B cell (primary cell): Measurements from ENCODE around the gene ZC3H10. TPM values are rescaled to one million over a fixed set of nuclear protein-coding genes. Genes with fewer than 3 reads are reported as not detected.

Experiments
- ATAC-seq: fragments of 200-7000 bp; cut with Tn5 transposase; one replicate; pipeline ENCODE4 v1.10.0; 2021; ENCODE audit warnings: low read depth, mild to moderate bottlenecking, moderate number of reproducible peaks, moderate library complexity
- CTCF ChIA-PET: fragments of 350-600 bp; sonication (Branson Sonifier 250); formaldehyde crosslinking; loops from one replicate; lab custom pipeline; 2021; ENCODE audit warnings: antibody characterized with exemption, inconsistent platforms; lab: Charles Lee
- POLR2A ChIA-PET: fragments of 350-600 bp; sonication (Branson Sonifier 250); formaldehyde crosslinking; loops from one replicate; lab custom pipeline; 2021; ENCODE audit warnings: antibody characterized with exemption; lab: Charles Lee
- DNase-seq: peaks from one replicate; pipeline ENCODE4 v3.0.0; 2013
- H2AFZ ChIP-seq: 2 replicates; pipeline ENCODE4 v1.6.1; 2012; ENCODE audit warnings: mild to moderate bottlenecking, low read depth, low read length; ENCODE audit not compliant: insufficient read depth, poor library complexity, severe bottlenecking
- H3K27ac ChIP-seq, 2 donors: 1 replicate in 1 of 2; 2 replicates in 1 of 2; pipeline ENCODE4 v1.5.1; 2012 to 2013; ENCODE audit warnings: low read length in 2 of 2, mild to moderate bottlenecking in 2 of 2, moderate library complexity in 1 of 2
- H3K27me3 ChIP-seq, 4 experiments: fragments of 200-600 bp in 1 of 4; sonication (generic) in 1 of 4; replicated peaks in 1 of 4; 1 replicate in 2 of 4; 2 replicates in 2 of 4; pipeline versions ENCODE4 v1.6.1 to v1.7.0; 2013 to 2016; ENCODE audit warnings: low read length in 3 of 4, mild to moderate bottlenecking in 2 of 4, mixed read lengths in 1 of 4, moderate library complexity in 1 of 4; ENCODE audit not compliant: insufficient read depth in 4 of 4, control insufficient read depth in 3 of 4; ENCODE audit errors: control extremely low read depth in 1 of 4
- H3K36me3 ChIP-seq, 2 experiments: replicated peaks in 1 of 2; 1 replicate in 1 of 2; 2 replicates in 1 of 2; pipeline versions ENCODE4 v1.6.1 to v1.7.1; 2013; ENCODE audit warnings: low read length in 1 of 2; ENCODE audit not compliant: insufficient read depth in 2 of 2, control insufficient read depth in 1 of 2; ENCODE audit errors: control extremely low read depth in 1 of 2, extremely low read depth in 1 of 2
- H3K4me1 ChIP-seq, 2 donors: fragments of 200-600 bp in 1 of 2; sonication (generic) in 1 of 2; 1 replicate in 1 of 2; 2 replicates in 1 of 2; pipeline versions ENCODE4 v1.5.1 to v1.6.1; 2013 to 2017; ENCODE audit warnings: low read length in 2 of 2; ENCODE audit not compliant: control insufficient read depth in 2 of 2, insufficient read depth in 2 of 2
- H3K4me2 ChIP-seq: replicated peaks from 2 replicates; pipeline ENCODE3; 2012; ENCODE audit warnings: mild to moderate bottlenecking, low read depth, low read length; ENCODE audit not compliant: poor library complexity, severe bottlenecking
- H3K4me3 ChIP-seq, 5 experiments: fragments of 200-600 bp in 1 of 5; sonication (generic) in 1 of 5; 1 replicate in 3 of 5; 2 replicates in 2 of 5; pipeline versions ENCODE4 v1.5.1 to v1.7.0; 2011 to 2016; ENCODE audit warnings: low read length in 4 of 5, mild to moderate bottlenecking in 4 of 5, low read depth in 2 of 5, control low read depth in 1 of 5, moderate library complexity in 1 of 5; ENCODE audit not compliant: insufficient read depth in 1 of 5; ENCODE audit errors: control extremely low read depth in 1 of 5, extremely low read depth in 1 of 5
- H3K79me2 ChIP-seq: fragments of 200-600 bp; sonication (generic); one replicate; pipeline ENCODE4 v1.6.0; 2016; ENCODE audit warnings: low read length; ENCODE audit not compliant: control insufficient read depth, insufficient read depth
- H3K9ac ChIP-seq: fragments of 200-600 bp; sonication (generic); 2 replicates; pipeline ENCODE4 v1.6.1; 2017; ENCODE audit warnings: mild to moderate bottlenecking, low read length, moderate library complexity
- H3K9me3 ChIP-seq, 3 donors: one replicate each; pipeline versions ENCODE4 v1.6.1 to v1.7.1; 2013; ENCODE audit warnings: low read length in 2 of 3; ENCODE audit not compliant: control insufficient read depth in 2 of 3, insufficient read depth in 1 of 3; ENCODE audit errors: control extremely low read depth in 1 of 3
- H4K20me1 ChIP-seq: 2 replicates; pipeline ENCODE4 v1.6.0; 2012; ENCODE audit warnings: mild to moderate bottlenecking, low read length; ENCODE audit not compliant: insufficient read depth, control insufficient read depth, poor library complexity, severe bottlenecking
- H3K27ac Mint-ChIP-seq: one replicate; pipeline ENCODE4 v1.8.0; 2021; ENCODE audit warnings: mixed read lengths
- H3K27me3 Mint-ChIP-seq: one replicate; pipeline ENCODE4 v1.8.0; 2021; ENCODE audit warnings: mixed read lengths
- H3K4me1 Mint-ChIP-seq: one replicate; pipeline ENCODE4 v1.8.0; 2021; ENCODE audit warnings: mixed read lengths
- H3K4me3 Mint-ChIP-seq: one replicate; pipeline ENCODE4 v1.8.0; 2021; ENCODE audit warnings: mixed read lengths
- H3K9me3 Mint-ChIP-seq: one replicate; pipeline ENCODE4 v1.8.0; 2022; ENCODE audit warnings: mixed read lengths; ENCODE audit not compliant: insufficient read depth
- EZH2 ChIP-seq: IDR thresholded peaks from 2 replicates; pipeline ENCODE4 v1.6.1; 2012; ENCODE audit warnings: borderline replicate concordance, low read depth, mild to moderate bottlenecking, moderate library complexity, low read length; ENCODE audit not compliant: insufficient read depth, poor library complexity, severe bottlenecking
- WGBS: methylation state at CpG from one replicate; pipeline ENCODE4 v1.1.5; 2013; ENCODE audit warnings: missing lambda C conversion rate; ENCODE audit not compliant: insufficient coverage; 5-methylcytosine and 5-hydroxymethylcytosine counted together
- intact Hi-C: fragments of 100-400 bp; cut with micrococcal nuclease; formaldehyde crosslinking; loops from one replicate; pipeline ENCODE4 v1.10.0; 2022
- polyA plus RNA-seq: library from polyadenylated mRNA; depleted of rRNA; stranded (reverse); fragments of >200 nt; gene quantifications from 2 replicates; pipeline ENCODE4 v1.2.3, GENCODE V29; 2012
- total RNA-seq, 2 donors: library from RNA; stranded (reverse); fragments of 120-200 nt in 1 of 2; gene quantifications; 1 replicate in 1 of 2; 2 replicates in 1 of 2; pipeline versions ENCODE4 v1.2.3 to v1.2.4, GENCODE V29; 2013 to 2022
- TF ChIP-seq, protein P1 (sequence below): fragments of 200-600 bp; IDR thresholded peaks from one replicate; pipeline ENCODE4 v1.8.0; 2022; ENCODE audit warnings: antibody characterized with exemption, mild to moderate bottlenecking

Gene ZC3H10
- total and polyA plus RNA-seq, 2 donors (not counting 1 experiment from before 2014, with no cell fraction given), result 4.7 to 21.7 TPM

DNA sequence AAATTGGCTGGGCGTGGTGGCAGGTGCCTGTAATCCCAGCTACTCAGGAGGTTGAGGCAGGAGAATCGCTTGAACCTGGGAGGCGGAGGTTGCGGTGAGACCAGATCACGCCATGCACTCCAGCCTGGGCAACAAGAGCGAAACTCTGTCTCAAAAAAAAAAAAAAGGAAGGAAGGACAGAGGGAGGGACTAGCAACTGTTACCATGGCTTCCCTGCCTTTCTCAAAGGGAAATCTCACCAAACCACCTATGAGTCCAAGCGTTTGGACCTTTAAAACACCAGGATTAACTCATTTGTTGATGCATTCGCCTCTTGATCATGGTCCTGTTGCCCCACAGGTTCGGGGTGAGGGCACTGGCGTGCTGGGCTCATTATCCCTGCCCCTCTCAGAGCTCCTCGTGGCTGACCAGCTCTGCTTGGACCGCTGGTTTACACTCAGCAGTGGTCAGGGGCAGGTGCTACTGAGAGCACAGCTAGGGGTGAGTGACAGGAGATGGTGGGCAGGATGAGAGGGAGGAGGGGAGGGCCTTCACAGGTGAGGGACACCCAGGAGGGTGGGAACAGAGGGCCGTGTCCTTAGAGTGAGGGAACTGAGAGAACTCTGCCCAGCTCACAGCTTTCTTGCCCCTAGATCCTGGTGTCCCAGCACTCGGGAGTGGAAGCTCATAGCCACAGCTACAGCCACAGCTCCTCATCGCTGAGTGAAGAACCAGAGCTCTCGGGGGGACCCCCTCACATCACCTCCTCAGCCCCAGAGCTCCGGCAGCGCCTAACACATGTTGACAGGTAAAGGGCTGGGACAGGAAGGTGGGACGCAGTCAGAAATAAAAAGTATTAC lies 24.1 kb downstream of the ZC3H10 start:
- Mint-ChIP-seq H3K27me3 (no peaks in the 10 kb centered on the region), H3K4me1 (peaks cover 9% of the 10 kb centered on the region)
- no peaks in the 10 kb centered on the region for H3K4me1 ChIP-seq

More for the DNA sequence above, 24.1 kb downstream of the ZC3H10 start:
- Histone ChIP-seq H3K27ac (peak overlapping the region in 1 of 2 donors; percentile 8), H3K27me3 (no peaks in the 10 kb centered on the region), H4K20me1 (peaks cover 16% of the 10 kb centered on the region), H3K4me2 (no peak overlapping the region), H3K36me3 (peaks cover 0 to 73% of the 10 kb centered on the region in 2 experiments), H3K4me3 (no peak overlapping the region), H2AFZ (no peak overlapping the region), H3K79me2 (no peaks in the 10 kb centered on the region), H3K9ac (no peak overlapping the region), H3K9me3 (no peaks in the 10 kb centered on the region)
- peak overlapping the region; percentile 74 for H3K27ac Mint-ChIP-seq
- intact Hi-C loops, result no loop called here
- H3K4me3 Mint-ChIP-seq, result no peak overlapping the region
- ATAC-seq (no peak), DNase-seq (no peak)
- CTCF ChIA-PET, result interaction anchor here (0.8 kb wide), 1 partner anchor 47 kb away, joined by 4 read pairs; the partner anchor contains the start of gene SMARCC2
- WGBS, result 81% methylated on average over 14 of the region's 19 CpGs
- POLR2A ChIA-PET, result interaction anchor here (0.9 kb wide), 1 partner anchor 10 kb away, joined by 3 read pairs; no protein-coding TSS in a partner anchor
- H3K9me3 Mint-ChIP-seq, result no peaks in the 10 kb centered on the region
- TF ChIP-seq, protein P1, sequence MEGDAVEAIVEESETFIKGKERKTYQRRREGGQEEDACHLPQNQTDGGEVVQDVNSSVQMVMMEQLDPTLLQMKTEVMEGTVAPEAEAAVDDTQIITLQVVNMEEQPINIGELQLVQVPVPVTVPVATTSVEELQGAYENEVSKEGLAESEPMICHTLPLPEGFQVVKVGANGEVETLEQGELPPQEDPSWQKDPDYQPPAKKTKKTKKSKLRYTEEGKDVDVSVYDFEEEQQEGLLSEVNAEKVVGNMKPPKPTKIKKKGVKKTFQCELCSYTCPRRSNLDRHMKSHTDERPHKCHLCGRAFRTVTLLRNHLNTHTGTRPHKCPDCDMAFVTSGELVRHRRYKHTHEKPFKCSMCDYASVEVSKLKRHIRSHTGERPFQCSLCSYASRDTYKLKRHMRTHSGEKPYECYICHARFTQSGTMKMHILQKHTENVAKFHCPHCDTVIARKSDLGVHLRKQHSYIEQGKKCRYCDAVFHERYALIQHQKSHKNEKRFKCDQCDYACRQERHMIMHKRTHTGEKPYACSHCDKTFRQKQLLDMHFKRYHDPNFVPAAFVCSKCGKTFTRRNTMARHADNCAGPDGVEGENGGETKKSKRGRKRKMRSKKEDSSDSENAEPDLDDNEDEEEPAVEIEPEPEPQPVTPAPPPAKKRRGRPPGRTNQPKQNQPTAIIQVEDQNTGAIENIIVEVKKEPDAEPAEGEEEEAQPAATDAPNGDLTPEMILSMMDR, result no peak
- no peak for TF ChIP-seq EZH2
